GM18517 (cell line): ENCODE data around the gene ZNF224.
A peak's percentile ranks its signal among the peaks of the same experiment; 100 is the strongest.

Experiments used
- ATAC-seq: cut with Tn5 transposase; IDR thresholded peaks from one replicate; pipeline ENCODE4 v1.9.1; 2021; ENCODE audit warnings: mild to moderate bottlenecking, moderate library complexity; ENCODE audit not compliant: unreplicated experiment

The ZNF224 gene

GRCh38 chr19:44093931-44094765 lies at the start of gene ZNF224:
Gene ZNF224, plus strand, starts transcription at chr19:44094361. Its CDS starts 3,513 bp downstream, at chr19:44097874.
- ATAC-seq: no peak

DNA sequence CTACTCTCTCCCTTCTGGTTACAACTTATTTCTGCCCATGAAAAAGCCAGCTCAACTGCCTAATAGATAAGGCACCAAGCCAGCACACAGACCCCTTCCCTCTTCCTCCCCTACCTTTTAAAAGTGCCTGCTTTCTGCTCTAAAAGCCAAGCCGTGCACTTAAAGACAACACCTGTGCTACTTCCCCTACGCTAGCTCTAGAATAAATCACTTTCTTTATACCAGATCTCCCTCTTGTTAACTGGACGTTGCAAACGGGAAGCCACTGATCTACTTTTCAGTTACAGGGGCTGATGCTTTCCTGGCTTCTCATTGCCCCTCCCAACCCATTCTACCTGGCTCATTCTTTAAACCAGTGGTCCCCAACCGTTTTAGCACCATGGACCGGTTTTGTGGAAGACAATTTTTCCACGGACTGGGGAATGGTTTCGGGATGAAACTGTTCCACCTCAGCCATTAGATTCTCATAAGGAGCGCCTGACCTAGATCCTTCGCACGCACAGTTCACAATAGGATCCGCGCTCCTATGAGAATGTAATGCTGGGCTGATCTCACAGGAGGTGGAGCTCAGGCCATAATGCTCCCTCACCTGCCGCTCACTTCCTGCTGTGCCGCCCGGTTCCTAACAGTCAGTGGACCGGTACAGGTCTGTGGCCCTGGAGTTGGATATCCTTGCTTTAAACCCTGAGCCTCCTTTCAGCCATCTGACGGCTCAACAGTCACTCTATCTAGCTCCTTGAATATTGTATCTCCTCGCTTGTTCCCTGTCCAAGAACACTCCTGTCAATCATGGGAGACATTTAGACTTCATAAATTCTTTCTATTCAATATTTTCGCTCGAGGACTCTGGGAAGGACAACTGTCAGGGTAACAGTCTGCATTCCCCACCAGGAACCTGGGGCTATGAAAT lies 43.2 kb upstream of the ZNF224 start:
- ATAC-seq: no peak

GRCh38 chr19:44051650-44052402 lies 42.3 kb upstream of the ZNF224 start, which contains the start of gene ZNF223:
Gene ZNF223, plus strand, starts transcription at chr19:44052036. Its CDS starts 3,141 bp downstream, at chr19:44055177.
- ATAC-seq: no peak

DNA sequence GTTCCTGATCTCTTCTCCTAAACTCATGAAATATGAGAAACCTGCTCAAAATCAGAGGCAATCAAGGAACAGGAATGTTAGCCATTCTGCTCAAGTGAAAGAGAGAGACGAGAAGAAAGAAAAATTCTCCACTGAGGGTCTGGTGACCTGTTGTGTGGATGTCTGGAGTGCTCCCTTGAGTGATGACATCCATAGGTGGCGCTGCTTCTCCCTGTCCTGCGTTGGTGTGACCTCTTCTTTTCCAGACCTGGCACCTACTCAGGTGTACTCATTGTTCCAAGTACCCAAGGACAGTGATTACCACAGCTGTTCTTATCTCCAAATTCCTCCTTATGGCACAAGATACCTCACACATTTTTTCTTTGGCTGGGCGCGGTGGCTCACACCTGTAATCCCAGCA lies 38.3 kb upstream of the ZNF224 start:
- no peak for ATAC-seq

GRCh38 chr19:44059229-44059628 lies 34.9 kb upstream of the ZNF224 start:
- ATAC-seq: no peak

GRCh38 chr19:44061038-44061437 lies 33.1 kb upstream of the ZNF224 start:
- ATAC-seq: no peak

GRCh38 chr19:44066305-44066704 lies 27.9 kb upstream of the ZNF224 start:
- no peak for ATAC-seq

DNA sequence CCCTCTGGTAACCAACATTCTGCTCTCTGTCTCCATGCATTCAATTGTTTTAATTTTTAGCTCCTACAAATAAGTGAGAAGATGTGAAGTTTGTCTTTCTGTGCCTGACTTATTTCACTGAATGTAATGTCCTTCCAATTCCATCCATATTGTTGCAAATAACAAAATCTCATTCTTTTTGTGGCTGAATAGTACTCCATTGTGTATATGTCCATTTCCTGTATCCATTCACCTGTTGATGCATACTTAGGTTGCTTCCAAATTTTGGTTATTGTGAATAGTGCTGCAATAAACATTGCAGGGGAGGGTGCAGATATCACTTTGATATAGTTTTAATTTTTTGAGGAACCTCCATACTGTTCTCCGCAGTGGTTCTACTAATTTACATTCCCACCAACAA lies 24.7 kb upstream of the ZNF224 start:
- ATAC-seq: no peak

DNA sequence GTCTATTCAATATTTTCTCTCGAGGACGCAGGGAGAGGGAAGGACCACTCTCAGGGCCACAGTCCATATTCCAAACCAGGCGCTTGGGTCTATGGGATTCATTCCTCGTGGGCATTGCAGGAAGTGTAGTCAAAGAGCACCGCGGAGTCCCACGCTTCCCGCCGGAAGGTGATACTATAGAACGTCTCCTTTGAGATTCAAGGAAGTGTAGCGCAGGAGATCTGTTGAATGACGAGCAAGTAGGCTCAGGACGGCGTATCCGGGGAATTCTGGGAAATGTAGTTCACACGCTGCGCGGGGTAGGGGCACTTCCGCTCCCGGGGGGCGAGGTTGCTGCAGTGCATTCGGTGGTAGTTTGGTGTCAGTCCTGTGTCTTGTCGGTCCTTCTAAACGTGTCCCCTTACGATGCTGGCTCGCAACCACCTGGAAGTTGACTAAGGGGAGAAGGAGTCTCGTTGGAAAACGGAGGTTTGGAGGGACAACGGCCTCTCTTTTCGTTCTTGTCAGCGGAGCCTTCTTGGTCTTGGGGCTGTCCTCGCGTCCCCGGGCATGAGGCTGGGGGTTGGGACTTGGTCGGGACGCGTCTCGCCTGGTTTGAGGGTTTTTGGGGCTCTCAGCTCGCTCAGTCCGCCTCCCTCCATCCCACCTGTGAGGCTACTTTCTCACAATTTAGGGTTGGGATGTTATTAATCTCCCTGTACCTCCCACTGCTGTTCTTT lies 22.2 kb upstream of the ZNF224 start, which contains the start of gene ZNF284:
Gene ZNF284, plus strand, starts transcription at position 336 of the 719 bp plus-strand sequence. CDS start 4,231 bp downstream, outside the sequence.
- peak; percentile 92 for ATAC-seq

DNA sequence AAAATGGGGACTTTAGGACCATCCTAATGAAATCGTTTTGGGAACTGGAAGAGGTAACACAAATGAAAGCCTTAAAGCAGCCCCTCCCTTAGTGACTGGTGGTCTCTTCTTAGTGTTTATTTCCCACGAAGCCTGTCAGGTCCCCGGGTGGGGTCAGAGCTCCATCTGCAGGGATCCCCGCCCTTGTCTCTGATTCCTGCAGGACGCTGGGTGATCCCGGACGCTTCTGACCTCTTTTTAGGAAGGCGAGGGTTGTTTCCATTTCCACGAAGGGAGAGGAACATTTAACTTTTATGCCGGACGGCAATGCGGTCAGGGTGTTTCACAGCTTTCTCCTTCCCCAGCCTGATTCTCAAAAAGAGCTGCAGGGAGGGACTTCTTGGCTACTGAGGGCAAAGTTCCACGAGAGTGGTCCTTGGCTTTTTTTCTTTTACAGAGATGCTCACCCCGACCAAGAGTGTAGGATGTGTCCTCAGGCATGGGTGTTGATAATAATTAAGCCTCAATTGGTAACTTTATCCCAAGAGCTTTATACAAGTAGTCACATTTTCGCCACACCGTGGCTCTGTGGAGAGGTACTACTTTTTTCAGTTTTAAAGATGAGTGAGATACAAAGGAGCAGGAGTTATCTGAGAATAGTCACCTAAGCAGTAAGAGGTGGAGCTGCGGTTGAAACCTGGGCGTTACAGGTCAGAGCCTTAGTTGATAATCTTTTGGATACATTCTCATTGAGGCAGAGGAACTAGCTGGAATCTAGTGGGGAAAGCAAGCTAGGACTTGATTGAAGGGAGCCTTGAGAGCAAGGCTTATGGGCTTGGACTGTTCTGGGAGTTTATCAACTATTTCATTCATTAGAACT lies 21.4 kb upstream of the ZNF224 start:
- no peak for ATAC-seq

DNA sequence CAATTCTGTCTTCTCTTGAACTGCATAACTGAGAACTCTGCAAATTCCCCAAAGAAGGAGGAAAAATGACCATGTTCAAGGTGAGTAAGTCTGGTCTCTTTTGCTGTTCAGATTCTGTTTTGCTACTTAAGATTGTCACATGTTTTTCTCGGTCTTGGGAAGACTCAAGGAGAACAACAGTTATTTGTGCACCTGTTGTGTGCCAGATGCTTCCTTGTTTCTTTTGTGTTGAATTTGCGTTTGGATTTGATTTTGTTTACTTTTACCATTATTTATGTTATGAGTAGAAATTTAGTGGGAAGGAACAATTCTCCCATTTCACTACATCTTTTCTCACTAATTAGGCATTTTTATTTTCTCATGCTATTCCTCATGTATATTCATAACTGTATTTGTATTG lies 17.8 kb upstream of the ZNF224 start:
- no peak for ATAC-seq

- no peak for ATAC-seq
Observed at GRCh38 chr19:44092108-44092507, 2.1 kb upstream of the ZNF224 start.

DNA sequence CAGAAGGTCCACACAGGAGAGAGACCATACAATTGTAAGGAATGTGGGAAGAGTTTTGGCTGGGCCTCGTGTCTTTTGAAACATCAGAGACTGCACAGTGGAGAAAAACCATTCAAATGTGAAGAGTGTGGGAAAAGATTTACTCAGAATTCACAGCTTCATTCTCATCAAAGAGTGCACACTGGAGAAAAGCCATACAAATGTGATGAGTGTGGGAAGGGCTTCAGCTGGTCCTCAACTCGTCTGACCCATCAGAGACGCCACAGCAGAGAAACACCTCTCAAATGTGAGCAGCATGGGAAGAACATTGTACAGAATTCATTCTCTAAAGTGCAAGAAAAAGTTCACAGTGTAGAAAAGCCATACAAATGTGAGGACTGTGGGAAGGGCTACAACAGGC lies 13.6 kb downstream of the ZNF224 start:
- ATAC-seq: no peak

GRCh38 chr19:44109458-44109857 lies 15.3 kb downstream of the ZNF224 start:
- ATAC-seq: no peak

- ATAC-seq: no peak
Observed at GRCh38 chr19:44111910-44112463, 17.8 kb downstream of the ZNF224 start.

GRCh38 chr19:44112802-44113137 lies 18.6 kb downstream of the ZNF224 start:
- peak; percentile 3 for ATAC-seq

DNA sequence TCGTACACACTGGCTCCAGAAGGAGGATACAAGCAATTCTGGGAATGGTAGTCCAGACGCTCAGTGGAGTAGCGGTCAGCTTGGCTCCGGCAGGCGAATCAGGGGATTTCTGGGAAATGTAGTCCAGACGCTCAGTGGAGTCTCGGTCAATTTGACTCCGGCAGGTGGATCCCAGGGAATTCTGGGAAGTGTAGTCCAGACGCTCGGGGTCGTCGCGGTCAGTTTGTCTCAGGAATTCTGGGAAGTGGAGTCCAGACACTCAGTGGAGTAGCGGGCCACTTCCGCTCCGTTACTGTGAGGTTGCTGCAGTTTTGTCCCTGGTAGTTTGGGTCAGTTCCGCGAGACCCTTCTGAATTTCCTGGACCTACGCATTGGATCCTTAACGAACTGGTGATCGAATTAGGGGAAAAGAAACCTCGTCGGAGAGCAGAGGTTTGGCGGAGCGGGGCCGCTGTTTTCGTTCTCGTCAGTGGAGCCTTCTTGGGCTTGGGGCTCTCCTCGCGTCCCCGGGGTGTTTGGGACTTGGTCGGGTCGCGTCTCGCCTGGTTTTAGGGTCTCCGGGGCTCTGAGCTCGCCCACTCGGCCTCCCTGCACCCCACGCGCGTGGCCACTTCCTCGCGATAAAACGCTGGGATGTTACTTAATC lies 19.1 kb downstream of the ZNF224 start, which contains the start of gene ZNF225:
Gene ZNF225, plus strand, starts transcription at position 262 of the 646 bp plus-strand sequence. CDS start 2,429 bp downstream, outside the sequence.
- ATAC-seq: peak; percentile 87

- no peak for ATAC-seq
Observed at GRCh38 chr19:44113784-44114390, 19.7 kb downstream of the ZNF224 start.
